ENCODE results near the gene BCL7A. TPM values are rescaled to one million over a fixed set of nuclear protein-coding genes. Genes with fewer than 3 reads are reported as not detected.
"Not testable (repeated sequence)": the region's sequence is repeated elsewhere in the genome, so short reads cannot be mapped to it uniquely, and the experiment has no call there.

The BCL7A gene
- total and polyA plus RNA-seq, 4 experiments from 2014 or later, result 1.5 to 3.7 (median 2.8) TPM

GRCh38 chr12:122102331-122102730 lies 80.6 kb downstream of the BCL7A start:
- peak overlapping the region in 4 of 8 donors; percentile 18 to 52 (median 28) for H3K4me3 Mint-ChIP-seq
- H3K9me3 Mint-ChIP-seq, result no peaks in the 10 kb centered on the region
- peaks cover 0 to 4% of the 10 kb centered on the region in 2 donors for H3K36me3 Mint-ChIP-seq
- intact Hi-C loops (cut with micrococcal nuclease), result no loop called here
- H3K4me3 ChIP-seq (ENCODE audit: low read length in 2 of 2), result no peak overlapping the region
- peak overlapping the region; percentile 20 to 78 (median 57) for H3K27ac Mint-ChIP-seq
- peaks cover 49 to 93% (median 77%) of the 10 kb centered on the region in 4 donors for H3K4me1 Mint-ChIP-seq
- peaks cover 83% of the 10 kb centered on the region for H3K4me1 ChIP-seq (ENCODE audit: insufficient read depth, low read length)
- H3K36me3 ChIP-seq (ENCODE audit: insufficient read depth, low read length), result no peaks in the 10 kb centered on the region
- no peak overlapping the region for H3K27ac ChIP-seq (ENCODE audit: low read depth, low read length)
- no peaks in the 10 kb centered on the region for H3K9me3 ChIP-seq (ENCODE audit: control insufficient read depth in 1 of 2, low read length in 2 of 2)
- H3K27me3 ChIP-seq (ENCODE audit: insufficient read depth, low read length), result no peaks in the 10 kb centered on the region
- H3K27me3 Mint-ChIP-seq, result no peaks in the 10 kb centered on the region
- CTCF ChIA-PET (ENCODE audit: partially characterized antibody), result interaction anchor here (1.0 to 1.9 kb wide), 3 partner anchors 14 to 48 kb away, joined by 3 to 5 read pairs (median 4); no protein-coding TSS in a partner anchor
- DNase-seq, result no peak
- POLR2A ChIA-PET (ENCODE audit: partially characterized antibody), result interaction anchor here (0.6 to 1.6 kb wide), 3 partner anchors 10 to 132 kb away, joined by 3 to 4 read pairs (median 3); partner anchors contain the start of gene MLXIP

GRCh38 chr12:122104844-122105243 lies 83.2 kb downstream of the BCL7A start:
- peak overlapping the region; percentile 19 to 82 (median 68) for H3K27ac Mint-ChIP-seq
- no peak overlapping the region for H3K27ac ChIP-seq (ENCODE audit: low read depth, low read length)
- H3K36me3 ChIP-seq (ENCODE audit: insufficient read depth, low read length), result no peaks in the 10 kb centered on the region
- peaks cover 0 to 1% of the 10 kb centered on the region in 2 donors for H3K36me3 Mint-ChIP-seq
- ChIA-PET CTCF (ENCODE audit: partially characterized antibody) (interaction anchor here (0.7 to 1.7 kb wide), 4 partner anchors 8 to 117 kb away, joined by 3 to 7 read pairs (median 6); no protein-coding TSS in a partner anchor), POLR2A (ENCODE audit: partially characterized antibody) (interaction anchor here (0.6 to 1.6 kb wide), 4 partner anchors 23 to 869 kb away, joined by 4 to 9 read pairs (median 5); no protein-coding TSS in a partner anchor)
- no peaks in the 10 kb centered on the region for H3K27me3 Mint-ChIP-seq
- no peak overlapping the region for H3K4me3 ChIP-seq (ENCODE audit: low read length in 2 of 2)
- no peaks in the 10 kb centered on the region for H3K9me3 Mint-ChIP-seq
- H3K4me3 Mint-ChIP-seq, result peak overlapping the region; percentile 41 to 82 (median 64)
- H3K9me3 ChIP-seq (ENCODE audit: control insufficient read depth in 1 of 2, low read length in 2 of 2), result no peaks in the 10 kb centered on the region
- peak in 1 of 5 donors; percentile 46 for DNase-seq
- peaks cover 83% of the 10 kb centered on the region for H3K4me1 ChIP-seq (ENCODE audit: insufficient read depth, low read length)
- intact Hi-C loops (cut with micrococcal nuclease), result loop anchor here (2.0 kb wide), 1 partner anchor 14 kb away; no protein-coding TSS in a partner anchor
- H3K27me3 ChIP-seq (ENCODE audit: insufficient read depth, low read length), result no peaks in the 10 kb centered on the region
- peaks cover 42 to 94% (median 74%) of the 10 kb centered on the region in 4 donors for H3K4me1 Mint-ChIP-seq

- not testable (repeated sequence) for H3K36me3 Mint-ChIP-seq
Measured at GRCh38 chr12:122105496-122105895, 83.8 kb downstream of the BCL7A start.

GRCh38 chr12:122106843-122107242 lies 85.2 kb downstream of the BCL7A start:
- intact Hi-C loops (cut with micrococcal nuclease), result no loop called here
- Mint-ChIP-seq H3K36me3 (peaks cover 0 to 1% of the 10 kb centered on the region in 2 donors), H3K27ac (peak overlapping the region in 1 of 7 donors; percentile 46), H3K27me3 (no peaks in the 10 kb centered on the region), H3K4me1 (peaks cover 34 to 85% (median 64%) of the 10 kb centered on the region in 4 donors), H3K9me3 (no peaks in the 10 kb centered on the region), H3K4me3 (peak overlapping the region in 2 of 8 donors; percentile 61 to 64)
- ChIA-PET POLR2A (ENCODE audit: partially characterized antibody) (interaction anchor here (1.0 to 1.7 kb wide), 3 partner anchors 13 to 29 kb away, joined by 3 to 5 read pairs (median 3); no protein-coding TSS in a partner anchor), CTCF (ENCODE audit: partially characterized antibody) (interaction anchor here (0.7 to 1.6 kb wide), 6 partner anchors 12 to 395 kb away, joined by 3 to 8 read pairs (median 3); partner anchors contain the start of genes CFAP251 and TMEM120B)
- no peaks in the 10 kb centered on the region for H3K9me3 ChIP-seq (ENCODE audit: control insufficient read depth in 1 of 2, low read length in 2 of 2)
- no peaks in the 10 kb centered on the region for H3K27me3 ChIP-seq (ENCODE audit: insufficient read depth, low read length)
- H3K4me1 ChIP-seq (ENCODE audit: insufficient read depth, low read length), result peaks cover 65% of the 10 kb centered on the region
- no peaks in the 10 kb centered on the region for H3K36me3 ChIP-seq (ENCODE audit: insufficient read depth, low read length)
- H3K27ac ChIP-seq (ENCODE audit: low read depth, low read length), result no peak overlapping the region
- DNase-seq, result peak in 1 of 5 donors; percentile 12
- H3K4me3 ChIP-seq (ENCODE audit: low read length in 2 of 2), result no peak overlapping the region

More at GRCh38 chr12:122105496-122105895, 83.8 kb downstream of the BCL7A start:
- Mint-ChIP-seq H3K27ac (peak overlapping the region in 5 of 7 donors; percentile 4 to 54 (median 52)), H3K4me1 (peaks cover 37 to 92% (median 70%) of the 10 kb centered on the region in 4 donors), H3K4me3 (peak overlapping the region; percentile 16 to 83 (median 66))
- ChIA-PET POLR2A (ENCODE audit: partially characterized antibody) (interaction anchor here (1.3 to 1.6 kb wide), 2 partner anchors 24 to 27 kb away, joined by 6 to 9 read pairs; no protein-coding TSS in a partner anchor), CTCF (ENCODE audit: partially characterized antibody) (interaction anchor here (1.5 to 1.7 kb wide), 3 partner anchors 9 to 51 kb away, joined by 6 to 7 read pairs (median 7); no protein-coding TSS in a partner anchor)
- H3K9me3 ChIP-seq (ENCODE audit: control insufficient read depth in 1 of 2, low read length in 2 of 2); H3K27ac ChIP-seq (ENCODE audit: low read depth, low read length); H3K27me3 Mint-ChIP-seq; H3K4me3 ChIP-seq (ENCODE audit: low read length in 2 of 2); H3K36me3 ChIP-seq (ENCODE audit: insufficient read depth, low read length); H3K9me3 Mint-ChIP-seq; DNase-seq; H3K27me3 ChIP-seq (ENCODE audit: insufficient read depth, low read length): not testable (repeated sequence)
- intact Hi-C loops (cut with micrococcal nuclease), result loop anchor here (2.0 kb wide), 1 partner anchor 15 kb away; no protein-coding TSS in a partner anchor
- H3K4me1 ChIP-seq (ENCODE audit: insufficient read depth, low read length), result peaks cover 76% of the 10 kb centered on the region

GRCh38 chr12:122107261-122107660 lies 85.6 kb downstream of the BCL7A start:
- Mint-ChIP-seq H3K27me3 (no peaks in the 10 kb centered on the region), H3K4me1 (peaks cover 37 to 84% (median 65%) of the 10 kb centered on the region in 4 donors), H3K4me3 (peak overlapping the region in 1 of 8 donors; percentile 64), H3K9me3 (no peaks in the 10 kb centered on the region), H3K27ac (peak overlapping the region in 5 of 7 donors; percentile 33 to 84 (median 57)), H3K36me3 (peaks cover 0 to 1% of the 10 kb centered on the region in 2 donors)
- CTCF ChIA-PET (ENCODE audit: partially characterized antibody), result interaction anchor here (0.6 to 1.6 kb wide), 7 partner anchors 12 to 425 kb away, joined by 3 to 8 read pairs (median 3); partner anchors contain the start of genes CFAP251 and TMEM120B
- Histone ChIP-seq H3K27me3 (ENCODE audit: insufficient read depth, low read length) (no peaks in the 10 kb centered on the region), H3K36me3 (ENCODE audit: insufficient read depth, low read length) (no peaks in the 10 kb centered on the region), H3K9me3 (ENCODE audit: control insufficient read depth in 1 of 2, low read length in 2 of 2) (no peaks in the 10 kb centered on the region), H3K27ac (ENCODE audit: low read depth, low read length) (no peak overlapping the region), H3K4me3 (ENCODE audit: low read length in 2 of 2) (no peak overlapping the region), H3K4me1 (ENCODE audit: insufficient read depth, low read length) (peaks cover 62% of the 10 kb centered on the region)
- POLR2A ChIA-PET (ENCODE audit: partially characterized antibody), result interaction anchor here (1.0 to 1.7 kb wide), 4 partner anchors 8 to 29 kb away, joined by 3 to 5 read pairs (median 4); no protein-coding TSS in a partner anchor
- no peak for DNase-seq
- intact Hi-C loops (cut with micrococcal nuclease), result no loop called here

- H3K27ac Mint-ChIP-seq, result peak overlapping the region in 3 of 7 donors; percentile 18 to 57 (median 32)
Measured at GRCh38 chr12:122111089-122111641, 89.5 kb downstream of the BCL7A start.

More at GRCh38 chr12:122111089-122111641, 89.5 kb downstream of the BCL7A start:
- no peak for DNase-seq
- no peaks in the 10 kb centered on the region for H3K9me3 Mint-ChIP-seq
- peaks cover 21 to 49% (median 40%) of the 10 kb centered on the region in 4 donors for H3K4me1 Mint-ChIP-seq
- Histone ChIP-seq H3K4me3 (ENCODE audit: low read length in 2 of 2) (no peak overlapping the region), H3K4me1 (ENCODE audit: insufficient read depth, low read length) (peaks cover 30% of the 10 kb centered on the region), H3K27ac (ENCODE audit: low read depth, low read length) (no peak overlapping the region), H3K27me3 (ENCODE audit: insufficient read depth, low read length) (no peaks in the 10 kb centered on the region), H3K36me3 (ENCODE audit: insufficient read depth, low read length) (no peaks in the 10 kb centered on the region), H3K9me3 (ENCODE audit: control insufficient read depth in 1 of 2, low read length in 2 of 2) (no peaks in the 10 kb centered on the region)
- no peaks in the 10 kb centered on the region for H3K27me3 Mint-ChIP-seq
- no peak overlapping the region for H3K4me3 Mint-ChIP-seq
- ChIA-PET CTCF (ENCODE audit: partially characterized antibody) (interaction anchor here (0.5 to 1.9 kb wide), 5 partner anchors 11 to 1528 kb away, joined by 3 to 8 read pairs (median 3); no protein-coding TSS in a partner anchor), POLR2A (ENCODE audit: partially characterized antibody) (interaction anchor here (1.2 kb wide), 1 partner anchor 11 kb away, joined by 3 read pairs; no protein-coding TSS in a partner anchor)
- intact Hi-C loops (cut with micrococcal nuclease), result no loop called here
- peaks cover 0 to 1% of the 10 kb centered on the region in 2 donors for H3K36me3 Mint-ChIP-seq

Measured in CD4-positive, alpha-beta memory T cell (primary cell).